K562 treated with DMSO at 1 percent for 48 hours (cell line): ENCODE results near the gene TDP1. TPM values are rescaled to one million over a fixed set of nuclear protein-coding genes. Genes with fewer than 3 reads are reported as not detected.

Experiments used
- total RNA-seq: library from RNA; unstranded; fragments of 300-600 nt; gene quantifications from 2 replicates; pipeline ENCODE4 v1.2.3, GENCODE V29; 2022; ENCODE audit warnings: low replicate concordance; ENCODE audit errors: extremely low read depth

TDP1 gene
- total RNA-seq = not detected in 2 replicates

DNA sequence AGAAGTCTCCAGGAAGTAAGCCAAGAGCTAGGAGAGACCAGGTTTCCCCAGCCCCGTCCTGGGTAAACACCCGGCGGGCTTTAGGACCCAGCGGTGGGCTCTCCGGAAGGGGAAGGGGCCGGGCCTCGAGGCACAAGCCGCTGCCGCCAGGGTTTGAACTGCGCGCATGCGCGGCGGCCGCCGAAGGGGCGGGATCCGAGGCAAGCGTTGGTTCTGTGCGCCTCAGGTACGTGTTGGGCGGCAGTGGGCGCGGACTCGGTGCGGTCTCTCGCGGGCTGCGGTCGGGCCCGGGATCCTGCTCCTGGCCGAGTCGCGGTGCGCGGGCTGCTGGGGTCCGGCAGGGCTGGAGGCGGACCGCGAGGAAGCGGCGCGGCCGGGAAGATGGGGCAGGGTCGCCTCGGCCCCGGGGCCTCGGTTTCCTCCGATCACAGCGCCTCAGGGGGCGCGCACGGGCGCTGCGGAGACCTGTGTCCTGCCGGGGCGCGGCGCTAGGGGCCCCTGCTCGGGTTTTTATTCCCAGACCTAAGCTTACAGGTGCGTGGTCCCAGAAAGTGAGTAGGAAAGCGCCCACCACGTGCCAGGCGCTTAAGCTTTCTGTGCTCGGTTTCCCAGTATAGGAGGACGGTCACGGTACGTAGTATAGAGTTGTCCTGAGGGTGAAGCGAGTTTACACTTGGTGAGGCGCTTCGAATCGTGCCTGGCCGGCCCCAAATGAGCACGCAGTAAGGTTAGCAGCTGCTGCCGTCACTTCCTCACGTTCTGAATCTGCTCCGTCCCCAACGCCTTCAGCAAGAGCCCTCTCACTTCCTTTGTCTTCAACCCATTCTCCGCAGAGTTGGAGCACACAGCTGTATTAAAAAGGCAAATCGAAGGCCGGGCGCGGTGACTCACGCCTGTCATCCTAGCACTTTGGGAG lies at the start of gene TDP1:
TDP1 (plus strand) TSS at position 183 of the 916 bp plus-strand sequence. CDS start 7,188 bp downstream, outside the sequence.

DNA sequence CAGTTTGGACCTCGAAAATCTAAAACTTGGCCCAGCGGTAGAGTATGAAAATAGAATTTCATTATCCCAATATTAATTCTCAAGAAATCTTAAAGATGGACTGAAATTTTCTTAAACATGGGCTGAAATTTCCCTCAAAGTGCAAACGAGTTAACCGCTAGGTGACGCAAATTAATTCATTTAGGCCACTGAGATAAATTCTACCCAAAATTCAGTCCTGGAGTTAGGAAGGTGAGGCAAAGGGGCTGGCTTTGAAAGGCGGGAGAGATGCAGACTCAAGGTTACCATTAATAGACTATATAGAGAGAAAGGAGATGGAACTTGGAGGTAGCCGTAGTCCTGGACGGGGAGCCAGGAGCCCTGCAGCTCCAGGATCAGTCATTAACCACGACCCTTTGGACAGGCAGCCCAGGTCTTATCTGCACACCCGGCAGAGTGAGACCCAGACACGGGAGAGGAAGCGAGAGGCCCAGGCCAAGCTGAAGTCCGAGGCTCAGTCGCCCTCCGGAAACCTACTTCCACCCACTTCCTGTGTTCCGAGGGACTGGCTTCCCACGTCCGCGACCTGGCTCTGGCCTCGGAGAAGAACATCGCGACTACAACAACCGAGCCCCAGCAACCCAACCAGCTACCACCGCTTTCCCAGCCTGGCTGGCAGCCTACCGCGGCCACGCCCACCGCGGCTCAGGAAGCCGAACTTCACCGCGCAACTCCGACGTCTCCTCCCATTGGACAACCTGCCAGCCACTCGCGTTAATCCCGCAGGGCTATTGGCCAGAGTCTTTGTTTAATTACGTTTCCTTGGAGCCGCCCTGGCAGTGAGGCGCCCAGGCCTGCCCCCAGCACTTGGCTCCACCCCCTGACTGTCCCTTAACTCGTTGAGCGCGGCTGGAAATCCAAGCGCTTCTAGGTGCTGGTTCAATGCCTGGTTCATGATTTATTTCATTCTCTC lies 1.4 kb upstream of the TDP1 start, which contains the start of gene EFCAB11:
EFCAB11 (minus strand) TSS at position 661 of the 952 bp plus-strand sequence; CDS start at position 591, 70 bp downstream.

DNA sequence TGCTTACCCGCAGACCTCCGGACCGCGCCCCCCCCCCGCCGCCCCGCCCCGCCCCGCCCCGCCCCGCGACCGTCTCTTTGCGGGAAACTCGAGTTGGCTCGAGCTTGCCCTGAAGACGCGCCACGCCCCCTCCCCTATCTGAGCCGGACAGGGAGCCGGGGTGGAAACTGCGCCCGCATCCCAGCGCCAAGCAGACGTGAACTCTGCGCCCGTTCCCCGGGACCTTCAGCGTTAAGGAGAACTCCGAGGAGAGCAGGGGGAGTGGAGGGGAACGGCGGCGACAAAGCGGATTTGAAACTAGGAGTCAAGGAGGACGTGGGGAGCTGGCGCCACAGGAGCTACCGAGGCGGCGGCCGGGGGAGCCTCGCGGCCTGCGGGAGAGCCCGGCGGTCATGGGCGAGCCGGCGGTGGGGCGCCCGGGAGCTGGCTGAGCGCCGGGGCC lies 106.0 kb downstream of the TDP1 start, which contains the start of gene KCNK13:
KCNK13 (plus strand) TSS at position 310 of the 442 bp plus-strand sequence. CDS start 212 bp downstream, outside the sequence.

Other genes starting within 250 kb of the TDP1 start
- gene EFCAB11, start 1.2 kb upstream of the TDP1 start, total RNA-seq = not detected in 2 replicates
- not detected in 2 replicates for gene KCNK13, start 106.1 kb downstream of the TDP1 start, total RNA-seq